Fibroblast of lung (primary cell): ENCODE data around the gene PRG2.

Experiments
- CTCF ChIP-seq, 2 donors: IDR thresholded peaks in 1 of 2; conservative IDR thresholded peaks in 1 of 2; 1 replicate in 1 of 2; 2 replicates in 1 of 2; pipeline ENCODE4 v1.5.1; 2011 to 2012; ENCODE audit warnings: low read length in 2 of 2, control low read depth in 1 of 2, inconsistent platforms in 1 of 2, low read depth in 1 of 2, mild to moderate bottlenecking in 1 of 2
- EZH2 ChIP-seq: IDR thresholded peaks from 2 replicates; pipeline ENCODE4 v1.5.1; 2012; ENCODE audit warnings: low read length, control low read depth, mild to moderate bottlenecking; ENCODE audit errors: missing control alignments

DNA sequence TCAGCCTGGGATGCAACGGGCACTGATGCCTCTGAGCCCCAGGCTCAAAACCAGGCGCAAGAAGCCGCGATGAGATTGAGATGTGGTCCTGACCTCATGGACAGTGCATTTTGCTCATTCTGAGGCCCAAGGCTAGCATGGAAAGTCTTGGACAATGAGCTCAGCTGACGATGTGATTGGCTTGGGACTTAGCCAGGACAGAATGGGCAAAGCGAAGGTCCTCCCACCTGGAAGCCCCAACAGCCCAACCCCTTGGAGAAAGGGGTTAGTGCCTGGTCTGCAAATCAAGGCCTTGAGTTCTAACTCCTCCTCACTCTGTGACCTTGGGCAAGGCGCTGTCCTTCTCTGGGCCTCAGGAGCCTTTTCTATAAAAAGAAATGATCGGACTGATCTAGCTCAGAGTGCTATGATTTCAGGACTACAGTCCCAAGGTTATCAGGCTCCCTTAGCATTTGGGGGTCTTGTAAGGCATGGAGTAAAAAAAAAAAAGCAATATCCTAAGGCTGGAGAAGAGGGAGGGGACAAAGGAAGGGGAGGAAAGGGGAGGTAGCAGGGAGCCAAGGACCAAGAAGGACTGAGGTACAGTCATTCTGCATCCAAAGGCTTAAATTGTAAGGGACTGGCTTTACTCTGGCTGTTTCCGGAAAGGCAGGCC, 33.8 kb upstream of the PRG2 start:
- TF ChIP-seq CTCF (conservative IDR thresholded peaks at IDR 0.05 in 1 of 2, IDR thresholded peaks at IDR 0.05 in 1 of 2; ENCODE audit: low read depth in 1 of 2, low read length in 2 of 2) (no peak), EZH2 (no peak)
